Renal cortex interstitium (tissue), 11 donors: ENCODE measurements around the gene C10orf105. TPM values are rescaled to one million over a fixed set of nuclear protein-coding genes. Genes with fewer than 3 reads are reported as not detected.

Experiments
- DNase-seq, 11 donors: peaks; one replicate each; pipeline ENCODE4 v3.0.0-alpha.2; 2013; ENCODE audit warnings: low read depth in 9 of 11, low spot score in 4 of 11; ENCODE audit errors: extremely low read depth in 1 of 11
- polyA plus RNA-seq, 3 donors: library from polyadenylated mRNA; unstranded; fragments of 120-200 nt; gene quantifications; one replicate each; pipeline ENCODE4 v1.2.1, GENCODE V29; 2013; ENCODE audit not compliant: insufficient read length in 3 of 3

The C10orf105 gene
- polyA plus RNA-seq, 3 donors = 0.13 to 0.18 (median 0.16) TPM

GRCh38 chr10:71722849-71723248, 3.3 kb upstream of the C10orf105 start:
- no peak for DNase-seq

- DNase-seq = no peak
Observed at GRCh38 chr10:71721313-71721712, 1.7 kb upstream of the C10orf105 start.

GRCh38 chr10:71720288-71720687, 710 bp upstream of the C10orf105 start:
- no peak for DNase-seq

GRCh38 chr10:71719042-71719441, 536 bp downstream of the C10orf105 start:
- DNase-seq = no peak

GRCh38 chr10:71718165-71718698, 1.3 kb downstream of the C10orf105 start:
- no peak for DNase-seq

GRCh38 chr10:71717551-71717951, 2.0 kb downstream of the C10orf105 start:
- DNase-seq = peak in 2 of 11 donors; percentile 16 to 54

GRCh38 chr10:71717056-71717455, 2.5 kb downstream of the C10orf105 start:
- no peak for DNase-seq

GRCh38 chr10:71716426-71716825, 3.2 kb downstream of the C10orf105 start:
- no peak for DNase-seq

- no peak for DNase-seq
Observed at GRCh38 chr10:71715860-71716259, 3.7 kb downstream of the C10orf105 start.

GRCh38 chr10:71715026-71715425, 4.6 kb downstream of the C10orf105 start:
- DNase-seq = no peak

GRCh38 chr10:71714592-71714991, 5.0 kb downstream of the C10orf105 start:
- DNase-seq = no peak

- DNase-seq = no peak
Observed at GRCh38 chr10:71714031-71714410, 5.6 kb downstream of the C10orf105 start.

- no peak for DNase-seq
Observed at GRCh38 chr10:71713135-71714030, 6.2 kb downstream of the C10orf105 start.

GRCh38 chr10:71712572-71713134, 6.9 kb downstream of the C10orf105 start:
- DNase-seq = no peak

- no peak for DNase-seq
Observed at GRCh38 chr10:71712170-71712569, 7.4 kb downstream of the C10orf105 start.

GRCh38 chr10:71711052-71711623, 8.4 kb downstream of the C10orf105 start:
- no peak for DNase-seq

GRCh38 chr10:71710519-71710918, 9.1 kb downstream of the C10orf105 start:
- no peak for DNase-seq

- DNase-seq = no peak
Observed at GRCh38 chr10:71708897-71709882, 10.4 kb downstream of the C10orf105 start.

- DNase-seq = no peak
Observed at GRCh38 chr10:71708301-71708703, 11.3 kb downstream of the C10orf105 start.
